ENCODE results near the gene HOXA4. TPM values are rescaled to one million over a fixed set of nuclear protein-coding genes. Genes with fewer than 3 reads are reported as not detected.

Gene HOXA4
- total and polyA plus RNA-seq, 10 of the 15 experiments (the other 5 are each of a cell fraction or from before 2014, with no cell fraction given): 0.07 TPM; not detected in 9

- no peak for TF ChIP-seq MEF2B (IDR thresholded peaks at IDR 0.05; ENCODE audit: partially characterized antibody, poor library complexity, severe bottlenecking)
These were observed 30.8 kb downstream of the HOXA4 start (continued) for GRCh38 chr7:27099453-27100370.

DNA sequence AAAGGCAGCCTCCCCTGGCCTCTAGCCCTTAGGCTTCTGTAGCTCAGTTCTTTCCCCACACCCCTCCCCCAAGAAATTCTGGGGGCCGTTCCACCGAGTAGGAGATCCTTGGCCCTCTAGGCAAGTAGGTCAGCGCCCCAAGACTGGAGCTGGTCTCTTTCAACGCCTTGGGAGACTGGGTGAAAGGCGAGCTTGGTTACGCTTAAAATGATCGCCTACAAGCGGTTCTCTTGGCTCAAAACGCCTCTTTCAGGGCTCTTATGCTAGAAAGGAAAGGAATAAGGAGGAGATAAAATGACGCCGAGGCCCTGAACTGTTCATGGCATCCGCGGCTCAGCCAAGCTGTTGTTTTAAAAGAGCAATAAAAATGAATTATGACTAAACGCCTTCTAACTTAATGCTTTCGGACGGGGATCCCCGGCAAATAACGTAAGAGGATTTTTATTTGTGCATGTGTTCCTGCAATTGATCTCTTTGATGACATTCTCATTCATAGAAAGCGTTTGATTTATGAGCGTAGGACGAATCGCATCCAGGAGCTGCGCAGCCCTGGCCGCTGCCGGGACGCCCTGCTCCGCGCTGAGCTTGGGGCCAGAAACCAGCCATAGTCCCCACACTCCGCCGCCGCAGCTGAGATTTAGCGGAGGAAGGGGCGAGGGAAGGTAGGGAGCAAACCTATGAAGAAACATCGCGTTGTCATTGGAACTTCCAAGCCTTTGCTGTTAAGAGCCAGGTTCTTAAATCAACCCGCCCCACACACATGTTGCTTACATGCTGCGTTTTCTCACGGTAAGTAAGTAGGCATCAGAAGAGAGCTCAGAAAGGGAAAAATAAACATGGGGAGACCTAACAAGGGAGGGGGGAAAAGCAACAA is 31.7 kb downstream of the HOXA4 start:
- RAD21 ChIA-PET (ENCODE audit: unreplicated experiment): interaction anchor here (0.6 kb wide), 1 partner anchor 802 kb away, joined by 3 read pairs; no protein-coding TSS in a partner anchor
- peaks cover 6% of the 10 kb centered on the region for H3K4me1 ChIP-seq (ENCODE audit: control insufficient read depth, insufficient read depth, low read length)
- intact Hi-C loops (cut with micrococcal nuclease; ENCODE audit: unreplicated experiment) (no loop called here), in situ Hi-C loops (cut with MboI) (no loop called here)
- H3K4me3 ChIP-seq: no peak overlapping the region
- CTCF ChIA-PET: interaction anchor here (0.6 to 1.5 kb wide), 4 partner anchors 7 to 245 kb away, joined by 3 to 5 read pairs (median 4); no protein-coding TSS in a partner anchor
- no peaks in the 10 kb centered on the region; the same call in 2 of the 3 replicates for H3K9me3 ChIP-seq (replicated peaks; ENCODE audit: control insufficient read depth, insufficient read depth, low read length)
- POLR2A ChIA-PET: interaction anchor here (0.7 kb wide), 1 partner anchor 51 kb away, joined by 3 read pairs; no protein-coding TSS in a partner anchor
- SMC1A ChIA-PET (ENCODE audit: uncharacterized antibody, unreplicated experiment): interaction anchor here (1.0 to 2.4 kb wide), 5 partner anchors 8 to 192 kb away, joined by 3 to 8 read pairs (median 3); no protein-coding TSS in a partner anchor
- H2AFZ ChIP-seq (ENCODE audit: control insufficient read depth, low read depth, low read length): no peak overlapping the region
- H3K27me3 ChIP-seq (replicated peaks in 1 of 2; ENCODE audit: control insufficient read depth in 2 of 2, insufficient read depth in 2 of 2, low read length in 1 of 2): peaks cover 3 to 4% of the 10 kb centered on the region in 2 experiments
- 96% methylated on average over 38 of the region's 38 CpGs for WGBS (ENCODE audit: insufficient coverage, insufficient replicate concordance, low lambda C conversion rate, missing lambda C conversion rate)
- FAIRE-seq (no peak), ATAC-seq (no peak), DNase-seq (ENCODE audit: low read depth, low spot score) (no peak)
- H3K27ac ChIP-seq (ENCODE audit: control insufficient read depth, insufficient read depth): no peak overlapping the region
- H4K20me1 ChIP-seq (ENCODE audit: control insufficient read depth, insufficient read depth): no peaks in the 10 kb centered on the region
- TF ChIP-seq YBX1 (IDR thresholded peaks at IDR 0.05) (no peak), NR2F1 (conservative IDR thresholded peaks at IDR 0.05) (no peak), CBX3 (IDR thresholded peaks at IDR 0.05; ENCODE audit: borderline replicate concordance, low read depth) (no peak), POLR2A (IDR thresholded peaks at IDR 0.05; ENCODE audit: low read depth, low read length) (no peak), KDM1A (IDR thresholded peaks at IDR 0.05; ENCODE audit: borderline replicate concordance) (no peak)
- H3K9ac ChIP-seq (ENCODE audit: control insufficient read depth, insufficient read depth, low read length): no peak overlapping the region
- no peaks in the 10 kb centered on the region for H3K79me2 ChIP-seq (ENCODE audit: control insufficient read depth, insufficient read depth, low read length)
- H3K4me2 ChIP-seq (ENCODE audit: control insufficient read depth, insufficient read depth): no peak overlapping the region
- no TSS peak for BruUV-seq (replicated peaks)
- H3K36me3 ChIP-seq (ENCODE audit: control insufficient read depth in 2 of 2, insufficient read depth in 2 of 2, low read length in 1 of 2): no peaks in the 10 kb centered on the region
